ENCODE measurements around the gene TIMM29. TPM values are rescaled to one million over a fixed set of nuclear protein-coding genes. Genes with fewer than 3 reads are reported as not detected.
"Not testable (repeated sequence)": the region's sequence is repeated elsewhere in the genome, so short reads cannot be mapped to it uniquely, and the experiment has no call there.

TIMM29 gene
- total RNA-seq, 2 donors from 2014 or later, result 26.5 to 34.6 TPM

GRCh38 chr19:10946958-10947657 is 18.5 kb downstream of the TIMM29 start:
- TF ChIP-seq CTCF (IDR thresholded peaks at IDR 0.05), result no peak
- TF ChIP-seq POLR2A (IDR thresholded peaks at IDR 0.05), result no peak
- intact Hi-C loops (cut with DNase I), result no loop called here
- 41 to 45% methylated on average over 5 to 6 of the region's 6 CpGs for WGBS, 2 donors
- Histone ChIP-seq H3K27me3 (no peaks in the 10 kb centered on the region), H3K36me3 (replicated peaks in 1 of 2; ENCODE audit: insufficient read depth in 1 of 2, low read depth in 2 of 2) (no peaks in the 10 kb centered on the region), H3K9me3 (no peaks in the 10 kb centered on the region), H3K4me3 (no peak overlapping the region), H3K4me1 (peaks cover 30% of the 10 kb centered on the region), H3K27ac (peak overlapping the region; percentile 50 to 86 (median 80))
- DNase-seq, result peak in 1 of 4 donors; percentile 30
- ATAC-seq, result peak; percentile 74

GRCh38 chr19:10952809-10953208 is 24.2 kb downstream of the TIMM29 start:
- intact Hi-C loops (cut with DNase I), result no loop called here
- Histone ChIP-seq H3K27me3 (no peaks in the 10 kb centered on the region), H3K9me3 (no peaks in the 10 kb centered on the region), H3K4me1 (peaks cover 24% of the 10 kb centered on the region), H3K27ac (peak overlapping the region in 2 of 4 donors; percentile 3 to 29), H3K36me3 (replicated peaks in 1 of 2; ENCODE audit: insufficient read depth in 1 of 2, low read depth in 2 of 2) (no peaks in the 10 kb centered on the region), H3K4me3 (no peak overlapping the region)
- ATAC-seq, result no peak
- WGBS, 2 donors, result 62 to 68% methylated on average over 6 of the region's 6 CpGs
- peak in 3 of 4 donors; percentile 21 to 56 (median 27) for DNase-seq
- TF ChIP-seq POLR2A (IDR thresholded peaks at IDR 0.05), result no peak
- no peak for TF ChIP-seq CTCF (IDR thresholded peaks at IDR 0.05)

GRCh38 chr19:10959277-10959968 is 30.8 kb downstream of the TIMM29 start:
- H3K4me3 ChIP-seq; H3K9me3 ChIP-seq; DNase-seq; ATAC-seq; H3K27me3 ChIP-seq; intact Hi-C loops (cut with DNase I); H3K36me3 ChIP-seq (replicated peaks in 1 of 2; ENCODE audit: insufficient read depth in 1 of 2, low read depth in 2 of 2): not testable (repeated sequence)
- peak overlapping the region in 3 of 4 donors; percentile 86 to 93 (median 86) for H3K27ac ChIP-seq
- 91 to 92% methylated on average over 19 of the region's 19 CpGs for WGBS, 2 donors
- peaks cover 24% of the 10 kb centered on the region for H3K4me1 ChIP-seq

GRCh38 chr19:10960314-10961072 is 31.9 kb downstream of the TIMM29 start, which contains the start of gene SMARCA4:
SMARCA4 (plus strand) TSS chr19:10961030; CDS start chr19:10984152, 23,122 bp downstream.
- Histone ChIP-seq H3K4me3 (peak within 1 kb of the TSS; percentile 58 to 68), H3K27ac (peak within 1 kb of the TSS; percentile 86 to 93 (median 90)), H3K9me3 (no peaks in the 10 kb centered on the region), H3K27me3 (no peaks in the 10 kb centered on the region), H3K36me3 (replicated peaks in 1 of 2; ENCODE audit: insufficient read depth in 1 of 2, low read depth in 2 of 2) (no peaks in the 10 kb centered on the region), H3K4me1 (peaks cover 24% of the 10 kb centered on the region)
- WGBS, 2 donors, result 0% methylated on average over 8 to 48 of the region's 100 CpGs
- intact Hi-C loops (cut with DNase I), result no loop called here
- TF ChIP-seq POLR2A (IDR thresholded peaks at IDR 0.05) (peak; percentile 85 to 95 (median 93)), CTCF (IDR thresholded peaks at IDR 0.05) (peak in 1 of 7 experiments; percentile 25)
- ATAC-seq, result peak; percentile 95
- DNase-seq, result peak; percentile 97 to 99 (median 99)
